GM18507 (cell line): ENCODE data around the gene SLC24A3.

Experiments used
- DNase-seq: peaks from one replicate; pipeline ENCODE4 v3.0.0; 2011; ENCODE audit warnings: low read depth; ENCODE audit not compliant: insufficient read length; ENCODE audit errors: extremely low spot score
- FAIRE-seq: peaks from 2 replicates; lab custom pipeline; 2011; peaks lifted over from hg19 to GRCh38; lab: Jason Lieb, UNC

Gene SLC24A3

GRCh38 chr20:19232997-19233794, 20.8 kb downstream of the SLC24A3 start:
- FAIRE-seq (no peak), DNase-seq (no peak)

GRCh38 chr20:19236371-19237055, 24.1 kb downstream of the SLC24A3 start:
- FAIRE-seq (no peak), DNase-seq (no peak)

- no peak for DNase-seq
- FAIRE-seq = no peak
These were observed 29.0 kb downstream of the SLC24A3 start for GRCh38 chr20:19241440-19241839.

GRCh38 chr20:19244291-19244690, 31.8 kb downstream of the SLC24A3 start:
- no peak for FAIRE-seq

GRCh38 chr20:19249106-19249879, 36.9 kb downstream of the SLC24A3 start:
- DNase-seq (no peak), FAIRE-seq (no peak)

More at GRCh38 chr20:19244291-19244690, 31.8 kb downstream of the SLC24A3 start:
- no peak for DNase-seq

- DNase-seq (no peak), FAIRE-seq (no peak)
These were observed 37.9 kb downstream of the SLC24A3 start for GRCh38 chr20:19250346-19250745.

- no peak for FAIRE-seq
- no peak for DNase-seq
These were observed 39.1 kb downstream of the SLC24A3 start for GRCh38 chr20:19251506-19251905.

- no peak for FAIRE-seq
- DNase-seq = no peak
These were observed 39.5 kb downstream of the SLC24A3 start for GRCh38 chr20:19251958-19252357.

GRCh38 chr20:19252451-19253120, 40.1 kb downstream of the SLC24A3 start:
- FAIRE-seq (no peak), DNase-seq (no peak)

GRCh38 chr20:19253316-19253715, 40.9 kb downstream of the SLC24A3 start:
- no peak for DNase-seq
- no peak for FAIRE-seq

- DNase-seq (no peak), FAIRE-seq (no peak)
These were observed 41.7 kb downstream of the SLC24A3 start for GRCh38 chr20:19253916-19254820.

GRCh38 chr20:19254956-19255355, 42.5 kb downstream of the SLC24A3 start:
- DNase-seq = no peak
- no peak for FAIRE-seq

- FAIRE-seq (no peak), DNase-seq (no peak)
These were observed 43.6 kb downstream of the SLC24A3 start for GRCh38 chr20:19256085-19256484.

GRCh38 chr20:19256906-19257595, 44.6 kb downstream of the SLC24A3 start:
- no peak for FAIRE-seq
- no peak for DNase-seq

- FAIRE-seq = no peak
These were observed 45.4 kb downstream of the SLC24A3 start for GRCh38 chr20:19257865-19258264.

GRCh38 chr20:19259141-19259591, 46.7 kb downstream of the SLC24A3 start:
- DNase-seq (no peak), FAIRE-seq (no peak)

More at GRCh38 chr20:19257865-19258264, 45.4 kb downstream of the SLC24A3 start:
- DNase-seq = no peak

GRCh38 chr20:19260412-19261090, 48.1 kb downstream of the SLC24A3 start:
- DNase-seq = no peak
- no peak for FAIRE-seq
